ENCODE results near the gene PRR20E. TPM values are rescaled to one million over a fixed set of nuclear protein-coding genes. Genes with fewer than 3 reads are reported as not detected.
A peak's percentile ranks its signal among the peaks of the same experiment; 100 is the strongest.
"Not testable (repeated sequence)": the region's sequence is repeated elsewhere in the genome, so short reads cannot be mapped to it uniquely, and the experiment has no call there.

The PRR20E gene
- not detected in 2 replicates for total RNA-seq (2014; rRNA removed; shearing (Covaris generic); ENCODE audit: low replicate concordance)

DNA sequence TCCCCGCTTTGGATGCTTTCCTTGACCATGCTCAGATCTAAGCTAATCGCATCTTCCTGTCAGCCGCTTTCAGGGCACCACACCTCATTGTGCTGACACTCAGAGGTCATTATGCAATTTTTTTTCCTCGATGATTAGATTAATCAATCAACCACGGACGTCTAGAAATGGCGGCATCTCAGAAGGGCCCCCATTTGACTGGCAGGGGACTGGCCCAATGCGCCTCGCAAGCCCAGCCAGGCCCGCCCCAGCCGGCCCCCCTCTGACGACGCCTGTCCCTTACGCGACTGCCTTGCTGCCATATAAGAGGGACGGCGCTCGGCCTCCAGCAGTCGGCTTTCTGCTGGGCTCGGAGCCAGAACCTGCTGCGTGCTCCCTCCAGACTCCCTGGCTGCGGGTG lies at the start of gene PRR20E:
Gene PRR20E, plus strand, starts transcription at position 301 of the 400 bp plus-strand sequence. CDS start 387 bp downstream, outside the sequence.
- not testable (repeated sequence) for H3K4me3 ChIP-seq, DNase-seq, H3K36me3 ChIP-seq, H3K9me3 ChIP-seq, H3K27me3 ChIP-seq

DNA sequence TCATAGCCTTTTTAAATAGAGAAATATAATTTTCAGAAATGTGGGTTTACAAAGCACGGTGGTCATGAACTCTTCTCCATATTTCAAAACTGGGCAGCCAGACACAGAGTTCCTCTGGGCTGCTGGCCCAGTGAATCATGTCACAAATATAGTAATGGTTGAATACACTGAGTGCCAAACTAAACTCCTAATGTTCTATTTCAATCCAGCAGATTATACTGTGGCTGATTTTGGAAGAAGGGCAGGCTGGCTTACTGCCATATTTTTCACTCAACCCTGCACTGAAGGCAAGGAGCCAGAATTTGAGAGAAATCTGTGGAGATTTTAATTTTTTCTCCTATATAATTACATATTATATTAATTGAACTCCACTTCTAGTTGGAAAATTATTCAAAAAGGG lies 43.3 kb upstream of the PRR20E start:
- Histone ChIP-seq H3K4me3 (no peak overlapping the region), H3K9me3 (no peaks in the 10 kb centered on the region), H3K36me3 (no peaks in the 10 kb centered on the region), H3K27me3 (peaks cover 5% of the 10 kb centered on the region; the same call in 1 of the 2 replicates)
- peak; percentile 64 for DNase-seq

DNA sequence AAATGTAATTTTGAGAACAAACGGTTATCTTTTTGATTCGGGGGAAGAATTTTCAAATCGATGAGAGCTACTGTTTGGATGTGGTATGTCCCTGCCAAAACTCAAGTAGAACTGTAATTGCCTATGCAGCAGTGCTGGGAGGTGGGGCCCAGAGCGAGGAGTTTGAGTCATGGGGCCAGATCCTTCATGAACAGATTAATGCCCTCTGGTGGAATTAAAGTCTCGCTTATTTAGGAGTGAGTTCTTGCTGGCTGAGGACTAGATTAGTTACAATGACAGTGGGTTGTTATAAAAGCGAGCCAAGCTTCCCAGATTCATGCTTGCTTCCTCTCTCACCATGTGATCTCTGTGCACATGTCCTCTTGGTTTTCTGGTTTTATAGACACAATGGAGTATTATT lies 38.1 kb upstream of the PRR20E start:
- no peaks in the 10 kb centered on the region for H3K36me3 ChIP-seq
- H3K4me3 ChIP-seq: no peak overlapping the region
- peaks cover 5% of the 10 kb centered on the region; the same call in 1 of the 2 replicates for H3K27me3 ChIP-seq
- peak; percentile 1 for DNase-seq
- no peaks in the 10 kb centered on the region for H3K9me3 ChIP-seq

DNA sequence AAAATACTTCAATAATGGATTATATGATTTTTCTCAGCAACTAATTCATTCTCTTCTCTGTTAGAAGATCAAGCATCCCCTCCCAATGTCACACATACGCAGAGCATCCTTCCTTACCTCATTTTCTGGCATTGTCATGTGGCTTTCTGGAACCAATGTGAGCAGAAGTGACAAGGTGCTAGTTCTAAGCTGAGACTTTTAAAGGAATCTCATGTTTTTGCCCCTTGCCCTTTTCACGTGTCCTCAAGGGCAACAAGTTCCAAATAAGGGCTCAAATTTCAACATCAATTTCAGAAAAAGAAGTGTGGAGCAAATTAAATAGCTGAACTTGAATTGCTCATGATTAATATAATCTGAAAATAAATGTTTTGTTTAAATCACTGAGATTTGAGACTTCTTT lies 30.9 kb upstream of the PRR20E start:
- DNase-seq: no peak
- Histone ChIP-seq H3K4me3 (no peak overlapping the region), H3K36me3 (no peaks in the 10 kb centered on the region), H3K9me3 (no peaks in the 10 kb centered on the region), H3K27me3 (no peaks in the 10 kb centered on the region)

DNA sequence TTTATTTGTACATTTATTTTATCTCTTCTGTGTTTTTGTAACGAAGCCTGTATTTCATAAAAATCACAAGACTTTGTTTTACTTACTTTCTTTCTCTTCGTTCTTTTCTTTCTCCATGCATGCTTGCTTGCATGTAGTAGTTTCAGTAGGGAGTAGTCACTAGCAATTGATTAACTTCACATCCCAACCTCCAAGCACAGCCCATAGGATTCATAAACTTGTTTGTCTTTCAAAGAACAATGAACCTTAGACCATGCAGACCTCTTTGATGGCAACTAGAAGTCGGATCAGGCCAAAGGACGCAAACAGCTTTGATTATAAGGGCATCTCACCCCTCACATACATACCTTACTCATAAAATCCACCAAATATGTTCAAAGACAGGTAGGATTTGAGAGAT lies 29.4 kb upstream of the PRR20E start:
- H3K4me3 ChIP-seq: no peak overlapping the region
- no peak for DNase-seq

DNA sequence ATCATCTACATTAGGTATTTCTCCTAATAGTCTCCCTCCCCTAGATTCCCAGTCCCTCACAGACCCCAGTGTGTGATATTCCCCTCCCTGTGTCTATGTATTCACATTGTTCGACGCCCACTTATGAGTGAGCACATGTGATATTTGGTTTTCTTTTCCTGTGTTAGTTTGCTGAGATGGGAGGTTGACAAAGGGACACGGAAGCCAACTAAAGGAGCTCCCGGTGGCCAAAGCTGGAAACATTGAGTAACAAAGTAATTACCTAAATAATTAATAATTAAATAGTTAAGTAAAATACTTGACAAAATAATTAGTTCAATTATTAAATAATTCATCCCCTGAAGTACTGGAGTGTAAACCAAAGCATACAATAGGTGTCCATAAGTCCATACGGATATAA lies 28.0 kb upstream of the PRR20E start:
- H3K9me3 ChIP-seq: no peaks in the 10 kb centered on the region
- H3K4me3 ChIP-seq: no peak overlapping the region
- DNase-seq: no peak
- no peaks in the 10 kb centered on the region for H3K27me3 ChIP-seq
- H3K36me3 ChIP-seq: no peaks in the 10 kb centered on the region

More for the DNA sequence above, 29.4 kb upstream of the PRR20E start:
- Histone ChIP-seq H3K36me3 (no peaks in the 10 kb centered on the region), H3K9me3 (no peaks in the 10 kb centered on the region), H3K27me3 (no peaks in the 10 kb centered on the region)

DNA sequence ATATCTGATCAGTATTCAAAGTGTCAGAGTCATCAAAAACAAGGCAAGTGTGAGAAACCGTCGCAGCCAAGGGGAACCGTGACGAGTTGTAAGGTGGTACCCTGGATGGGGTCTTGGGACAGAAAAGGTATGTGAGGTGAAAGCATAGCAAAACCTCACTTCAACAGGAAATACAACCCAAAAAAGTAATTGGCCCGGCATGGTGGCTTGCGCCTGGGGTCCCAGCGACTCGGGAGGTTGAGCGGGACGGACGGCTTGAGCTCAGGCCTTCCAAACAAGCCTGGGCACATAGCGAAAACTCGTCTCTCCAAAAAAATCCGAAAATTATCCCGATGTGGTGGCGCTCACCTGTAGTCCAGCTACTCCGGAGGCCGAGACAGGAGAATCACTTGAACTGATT lies 27.2 kb upstream of the PRR20E start:
- not testable (repeated sequence) for H3K36me3 ChIP-seq, H3K27me3 ChIP-seq, DNase-seq, H3K9me3 ChIP-seq, H3K4me3 ChIP-seq

GRCh38 chr13:57140235-57140968 lies 26.6 kb upstream of the PRR20E start, which contains the start of gene PRR20A:
TSS of gene PRR20A (plus strand) at chr13:57140918. CDS start at chr13:57141305, 387 bp downstream.
- H3K36me3 ChIP-seq, DNase-seq, H3K4me3 ChIP-seq, H3K9me3 ChIP-seq, H3K27me3 ChIP-seq: not testable (repeated sequence)

DNA sequence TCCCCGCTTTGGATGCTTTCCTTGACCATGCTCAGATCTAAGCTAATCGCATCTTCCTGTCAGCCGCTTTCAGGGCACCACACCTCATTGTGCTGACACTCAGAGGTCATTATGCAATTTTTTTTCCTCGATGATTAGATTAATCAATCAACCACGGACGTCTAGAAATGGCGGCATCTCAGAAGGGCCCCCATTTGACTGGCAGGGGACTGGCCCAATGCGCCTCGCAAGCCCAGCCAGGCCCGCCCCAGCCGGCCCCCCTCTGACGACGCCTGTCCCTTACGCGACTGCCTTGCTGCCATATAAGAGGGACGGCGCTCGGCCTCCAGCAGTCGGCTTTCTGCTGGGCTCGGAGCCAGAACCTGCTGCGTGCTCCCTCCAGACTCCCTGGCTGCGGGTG lies 19.8 kb upstream of the PRR20E start, which contains the start of gene PRR20B:
Gene PRR20B, plus strand, starts transcription at position 301 of the 400 bp plus-strand sequence. CDS start 387 bp downstream, outside the sequence.
- DNase-seq, H3K27me3 ChIP-seq, H3K36me3 ChIP-seq, H3K4me3 ChIP-seq, H3K9me3 ChIP-seq: not testable (repeated sequence)

- not testable (repeated sequence) for DNase-seq, H3K9me3 ChIP-seq, H3K4me3 ChIP-seq, H3K27me3 ChIP-seq, H3K36me3 ChIP-seq
Measured at GRCh38 chr13:57148106-57148505, 18.9 kb upstream of the PRR20E start.

GRCh38 chr13:57153761-57154160 lies 13.2 kb upstream of the PRR20E start, which contains the start of gene PRR20C:
TSS of gene PRR20C (plus strand) at chr13:57154061. CDS start at chr13:57154448, 387 bp downstream.
- not testable (repeated sequence) for H3K4me3 ChIP-seq, DNase-seq, H3K9me3 ChIP-seq, H3K36me3 ChIP-seq, H3K27me3 ChIP-seq

DNA sequence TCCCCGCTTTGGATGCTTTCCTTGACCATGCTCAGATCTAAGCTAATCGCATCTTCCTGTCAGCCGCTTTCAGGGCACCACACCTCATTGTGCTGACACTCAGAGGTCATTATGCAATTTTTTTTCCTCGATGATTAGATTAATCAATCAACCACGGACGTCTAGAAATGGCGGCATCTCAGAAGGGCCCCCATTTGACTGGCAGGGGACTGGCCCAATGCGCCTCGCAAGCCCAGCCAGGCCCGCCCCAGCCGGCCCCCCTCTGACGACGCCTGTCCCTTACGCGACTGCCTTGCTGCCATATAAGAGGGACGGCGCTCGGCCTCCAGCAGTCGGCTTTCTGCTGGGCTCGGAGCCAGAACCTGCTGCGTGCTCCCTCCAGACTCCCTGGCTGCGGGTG lies 6.7 kb upstream of the PRR20E start, which contains the start of gene PRR20D:
Gene PRR20D, plus strand, starts transcription at position 301 of the 400 bp plus-strand sequence. CDS start 387 bp downstream, outside the sequence.
- H3K36me3 ChIP-seq, H3K9me3 ChIP-seq, H3K27me3 ChIP-seq, DNase-seq, H3K4me3 ChIP-seq: not testable (repeated sequence)

DNA sequence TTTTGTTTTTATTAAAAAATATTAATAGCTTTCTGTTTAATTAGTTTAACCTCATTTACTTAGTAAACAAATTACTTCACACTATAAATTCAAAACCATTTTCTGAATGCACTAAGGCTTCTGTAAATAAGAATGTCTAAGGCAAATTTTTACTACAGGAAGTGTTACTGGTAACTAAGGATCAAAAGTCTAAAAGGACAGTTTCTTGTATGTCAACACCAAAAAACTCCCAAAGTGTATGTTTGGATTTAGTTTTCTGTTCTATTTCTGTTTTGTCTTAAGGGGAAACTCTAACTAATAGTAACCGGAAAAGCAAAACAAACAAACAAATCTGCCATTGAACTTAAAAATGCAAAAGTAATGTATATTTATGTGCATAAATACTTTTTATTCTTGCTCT lies 24.7 kb downstream of the PRR20E start:
- Histone ChIP-seq H3K9me3 (no peaks in the 10 kb centered on the region), H3K36me3 (no peaks in the 10 kb centered on the region), H3K4me3 (no peak overlapping the region), H3K27me3 (no peaks in the 10 kb centered on the region)
- no peak for DNase-seq

DNA sequence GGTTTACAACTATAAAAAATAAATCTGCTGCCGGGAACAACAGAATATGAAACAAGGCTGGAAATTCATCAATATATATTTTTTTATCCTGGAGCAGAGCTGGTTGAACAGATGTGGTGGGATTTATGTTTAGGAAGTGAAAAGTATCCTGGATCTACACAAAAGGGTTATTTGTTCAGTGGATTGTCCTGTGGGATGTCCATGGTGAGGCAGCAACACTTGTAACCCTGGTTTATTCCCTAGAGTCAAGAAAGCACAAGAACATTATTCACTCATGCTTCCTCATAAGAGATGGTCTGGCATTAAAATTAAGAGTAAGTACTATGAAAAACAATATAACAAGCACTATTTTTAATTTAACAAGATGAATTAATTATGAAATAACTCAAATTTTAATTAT lies 46.0 kb downstream of the PRR20E start:
- H3K4me3 ChIP-seq: no peak overlapping the region
- H3K27me3 ChIP-seq: no peaks in the 10 kb centered on the region
- H3K9me3 ChIP-seq: no peaks in the 10 kb centered on the region
- no peaks in the 10 kb centered on the region for H3K36me3 ChIP-seq
- DNase-seq: no peak

Other genes starting within 250 kb of the PRR20E start
- gene PRR20A, start 26.3 kb upstream of the PRR20E start, total RNA-seq (2014; rRNA removed; shearing (Covaris generic); ENCODE audit: low replicate concordance): not detected in 2 replicates
- not detected in 2 replicates for gene PRR20B, start 19.7 kb upstream of the PRR20E start, total RNA-seq (2014; rRNA removed; shearing (Covaris generic); ENCODE audit: low replicate concordance)
- gene PRR20C, start 13.1 kb upstream of the PRR20E start, total RNA-seq (2014; rRNA removed; shearing (Covaris generic); ENCODE audit: low replicate concordance): not detected in 2 replicates
- not detected in 2 replicates for gene PRR20D, start 6.6 kb upstream of the PRR20E start, total RNA-seq (2014; rRNA removed; shearing (Covaris generic); ENCODE audit: low replicate concordance)